ENCODE results near the gene WFDC2. TPM values are rescaled to one million over a fixed set of nuclear protein-coding genes. Genes with fewer than 3 reads are reported as not detected.

WFDC2 gene
- total and polyA plus RNA-seq, 2 of the 13 experiments (the other 11 are each of a cell fraction or from before 2014, with no cell fraction given) = 0.33 TPM; not detected in 1

DNA sequence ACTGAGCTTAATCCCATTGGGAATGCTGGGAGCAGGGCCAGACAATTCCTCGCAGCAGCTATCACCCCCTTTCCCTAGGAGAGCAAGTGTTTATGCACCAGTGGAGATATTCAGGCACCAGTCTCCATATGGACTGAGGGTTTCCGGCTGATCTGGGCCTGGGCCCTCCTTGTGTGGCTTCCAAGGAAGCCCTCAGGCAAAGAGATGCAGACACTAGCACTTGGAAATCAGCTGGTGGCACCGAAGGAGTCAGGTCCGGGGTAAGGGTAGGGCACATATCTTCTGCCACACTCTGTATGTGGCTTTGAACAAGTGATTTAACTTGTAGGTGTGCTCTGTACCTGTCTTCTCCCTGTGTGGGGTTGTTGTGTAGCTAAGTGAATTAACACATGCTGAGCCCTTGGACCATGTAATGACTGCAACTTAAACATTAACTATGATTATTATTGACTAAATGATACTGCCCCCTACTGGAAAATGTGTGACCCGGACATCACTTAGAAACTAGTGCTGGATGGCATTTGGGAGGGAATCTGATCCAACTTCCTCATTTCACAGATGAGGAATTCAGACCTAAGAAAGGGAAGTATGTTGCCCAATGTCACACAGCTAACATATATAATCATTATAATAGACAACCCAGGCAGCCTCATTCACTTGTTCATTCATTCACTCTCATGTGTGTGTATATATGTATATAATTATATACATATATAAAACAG, 19.3 kb upstream of the WFDC2 start (continued):
- TF ChIP-seq, protein P1, sequence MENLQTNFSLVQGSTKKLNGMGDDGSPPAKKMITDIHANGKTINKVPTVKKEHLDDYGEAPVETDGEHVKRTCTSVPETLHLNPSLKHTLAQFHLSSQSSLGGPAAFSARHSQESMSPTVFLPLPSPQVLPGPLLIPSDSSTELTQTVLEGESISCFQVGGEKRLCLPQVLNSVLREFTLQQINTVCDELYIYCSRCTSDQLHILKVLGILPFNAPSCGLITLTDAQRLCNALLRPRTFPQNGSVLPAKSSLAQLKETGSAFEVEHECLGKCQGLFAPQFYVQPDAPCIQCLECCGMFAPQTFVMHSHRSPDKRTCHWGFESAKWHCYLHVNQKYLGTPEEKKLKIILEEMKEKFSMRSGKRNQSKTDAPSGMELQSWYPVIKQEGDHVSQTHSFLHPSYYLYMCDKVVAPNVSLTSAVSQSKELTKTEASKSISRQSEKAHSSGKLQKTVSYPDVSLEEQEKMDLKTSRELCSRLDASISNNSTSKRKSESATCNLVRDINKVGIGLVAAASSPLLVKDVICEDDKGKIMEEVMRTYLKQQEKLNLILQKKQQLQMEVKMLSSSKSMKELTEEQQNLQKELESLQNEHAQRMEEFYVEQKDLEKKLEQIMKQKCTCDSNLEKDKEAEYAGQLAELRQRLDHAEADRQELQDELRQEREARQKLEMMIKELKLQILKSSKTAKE (CRISPR knock-in tag; IDR thresholded peaks at IDR 0.05; ENCODE audit: borderline replicate concordance) = no peak
- TF ChIP-seq, protein P2, sequence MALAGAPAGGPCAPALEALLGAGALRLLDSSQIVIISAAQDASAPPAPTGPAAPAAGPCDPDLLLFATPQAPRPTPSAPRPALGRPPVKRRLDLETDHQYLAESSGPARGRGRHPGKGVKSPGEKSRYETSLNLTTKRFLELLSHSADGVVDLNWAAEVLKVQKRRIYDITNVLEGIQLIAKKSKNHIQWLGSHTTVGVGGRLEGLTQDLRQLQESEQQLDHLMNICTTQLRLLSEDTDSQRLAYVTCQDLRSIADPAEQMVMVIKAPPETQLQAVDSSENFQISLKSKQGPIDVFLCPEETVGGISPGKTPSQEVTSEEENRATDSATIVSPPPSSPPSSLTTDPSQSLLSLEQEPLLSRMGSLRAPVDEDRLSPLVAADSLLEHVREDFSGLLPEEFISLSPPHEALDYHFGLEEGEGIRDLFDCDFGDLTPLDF (CRISPR knock-in tag; IDR thresholded peaks at IDR 0.05) = no peak
- TF ChIP-seq TEAD3 (CRISPR knock-in tag; optimal IDR thresholded peaks at IDR 0.05; ENCODE audit: borderline replicate concordance) (peak; percentile 9), ZNF577 (CRISPR knock-in tag; IDR thresholded peaks at IDR 0.05; ENCODE audit: borderline replicate concordance, low read depth) (no peak), ZNF205 (CRISPR knock-in tag; IDR thresholded peaks at IDR 0.05) (no peak), DNMT3B (CRISPR knock-in tag; conservative IDR thresholded peaks at IDR 0.05) (no peak), MEIS2 (CRISPR knock-in tag; IDR thresholded peaks at IDR 0.05) (no peak), TMF1 (CRISPR knock-in tag; IDR thresholded peaks at IDR 0.05; ENCODE audit: low read depth) (no peak), ZSCAN21 (CRISPR knock-in tag; IDR thresholded peaks at IDR 0.05; ENCODE audit: borderline replicate concordance) (no peak), REST (IDR thresholded peaks at IDR 0.05; ENCODE audit: borderline replicate concordance in 1 of 2, low read depth in 1 of 2, low read length in 2 of 2) (no peak), MXD4 (CRISPR knock-in tag; IDR thresholded peaks at IDR 0.05) (peak; percentile 38; the same call in 1 of the 2 replicates), ZNF616 (CRISPR knock-in tag; IDR thresholded peaks at IDR 0.05; ENCODE audit: low read depth) (no peak), ASH2L (IDR thresholded peaks at IDR 0.05; ENCODE audit: insufficient read length, low read depth, low read length) (no peak), STAG1 (CRISPR knock-in tag; IDR thresholded peaks at IDR 0.05) (peak; percentile 72), HNF1B (CRISPR knock-in tag; IDR thresholded peaks at IDR 0.05) (peak; percentile 23; the same call in 1 of the 2 replicates), ATF5 (CRISPR knock-in tag; IDR thresholded peaks at IDR 0.05; ENCODE audit: low read depth) (no peak), ZNF766 (CRISPR knock-in tag; IDR thresholded peaks at IDR 0.05; ENCODE audit: borderline replicate concordance) (no peak), SRY (CRISPR knock-in tag; IDR thresholded peaks at IDR 0.05) (no peak), U2AF2 (IDR thresholded peaks at IDR 0.05; ENCODE audit: low read depth, low read length) (no peak), ZNF350 (CRISPR knock-in tag; IDR thresholded peaks at IDR 0.05; ENCODE audit: borderline replicate concordance, low read depth) (no peak)

All from HepG2 (cell line).